GM12801 (cell line): ENCODE measurements around the gene SAPCD1.

ENCODE experiments used
- TF ChIP-seq, protein P1 (sequence below): IDR thresholded peaks from one replicate; pipeline ENCODE4 v1.5.1; 2011; ENCODE audit warnings: control low read depth; ENCODE audit not compliant: insufficient read length; ENCODE audit errors: extremely low read depth

SAPCD1 gene

DNA sequence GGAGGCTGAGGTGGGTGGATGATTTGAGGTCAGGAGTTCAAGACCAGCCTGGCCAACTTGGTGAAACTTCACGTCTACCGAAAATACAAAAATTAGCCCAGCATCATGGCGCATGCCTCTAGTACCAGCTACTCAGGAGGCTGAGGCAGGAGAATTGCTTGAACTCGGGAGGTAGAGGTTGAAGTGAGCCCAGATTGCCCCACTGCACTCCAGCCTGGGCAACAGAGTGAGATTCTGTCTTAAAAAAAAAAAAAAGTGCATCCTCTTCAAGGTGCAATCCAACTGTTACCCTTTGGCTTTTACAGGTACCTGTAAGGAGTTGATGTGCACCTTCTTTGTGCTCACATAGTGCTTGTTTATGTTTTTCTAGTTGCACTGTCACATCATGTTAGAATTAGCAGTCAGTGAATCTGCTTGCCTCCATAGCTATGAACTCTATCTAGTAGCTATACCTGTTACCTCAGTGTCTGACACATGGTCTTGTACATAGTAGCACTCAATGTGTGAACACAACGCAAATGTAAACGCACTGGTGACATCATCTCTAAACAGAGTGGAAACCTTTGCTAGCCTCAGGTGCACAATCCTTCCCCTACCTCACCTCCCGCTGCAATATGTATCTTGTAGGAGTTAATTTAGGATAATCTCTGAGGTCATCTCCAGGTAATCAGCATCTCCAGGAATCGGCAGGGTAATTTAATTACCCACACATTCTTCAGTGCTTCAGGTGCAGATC lies 13.0 kb upstream of the SAPCD1 start:
- TF ChIP-seq, protein P1, sequence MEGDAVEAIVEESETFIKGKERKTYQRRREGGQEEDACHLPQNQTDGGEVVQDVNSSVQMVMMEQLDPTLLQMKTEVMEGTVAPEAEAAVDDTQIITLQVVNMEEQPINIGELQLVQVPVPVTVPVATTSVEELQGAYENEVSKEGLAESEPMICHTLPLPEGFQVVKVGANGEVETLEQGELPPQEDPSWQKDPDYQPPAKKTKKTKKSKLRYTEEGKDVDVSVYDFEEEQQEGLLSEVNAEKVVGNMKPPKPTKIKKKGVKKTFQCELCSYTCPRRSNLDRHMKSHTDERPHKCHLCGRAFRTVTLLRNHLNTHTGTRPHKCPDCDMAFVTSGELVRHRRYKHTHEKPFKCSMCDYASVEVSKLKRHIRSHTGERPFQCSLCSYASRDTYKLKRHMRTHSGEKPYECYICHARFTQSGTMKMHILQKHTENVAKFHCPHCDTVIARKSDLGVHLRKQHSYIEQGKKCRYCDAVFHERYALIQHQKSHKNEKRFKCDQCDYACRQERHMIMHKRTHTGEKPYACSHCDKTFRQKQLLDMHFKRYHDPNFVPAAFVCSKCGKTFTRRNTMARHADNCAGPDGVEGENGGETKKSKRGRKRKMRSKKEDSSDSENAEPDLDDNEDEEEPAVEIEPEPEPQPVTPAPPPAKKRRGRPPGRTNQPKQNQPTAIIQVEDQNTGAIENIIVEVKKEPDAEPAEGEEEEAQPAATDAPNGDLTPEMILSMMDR, result no peak

DNA sequence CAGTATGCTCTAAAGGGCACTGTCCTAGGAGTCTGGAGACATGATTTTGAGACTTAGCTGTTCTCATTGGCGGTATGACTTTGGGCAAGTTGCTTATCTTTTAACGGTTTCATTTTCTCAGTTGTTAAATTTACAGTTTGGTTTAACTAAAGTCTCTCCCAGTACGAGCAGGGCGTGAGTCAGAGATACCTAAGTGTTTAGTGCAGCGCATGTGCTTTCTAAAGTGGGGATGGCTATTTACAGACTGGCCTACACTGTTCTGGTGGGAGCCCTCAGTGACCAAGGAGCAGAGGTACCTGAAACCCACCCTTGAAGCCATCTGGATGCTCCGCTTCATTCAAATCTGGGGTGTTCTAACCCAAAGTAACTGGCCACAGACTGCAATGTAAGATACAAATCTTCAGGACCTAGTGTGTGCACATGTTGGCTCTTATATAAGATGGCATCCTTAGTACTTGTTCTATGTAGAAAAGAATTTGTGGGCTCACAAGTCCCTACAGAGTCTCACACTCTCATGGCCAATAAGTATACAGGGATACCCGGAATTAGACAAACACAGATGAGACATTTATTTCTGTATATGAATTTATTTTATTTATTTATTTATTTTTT lies 11.9 kb upstream of the SAPCD1 start:
- TF ChIP-seq, protein P1, result no peak

DNA sequence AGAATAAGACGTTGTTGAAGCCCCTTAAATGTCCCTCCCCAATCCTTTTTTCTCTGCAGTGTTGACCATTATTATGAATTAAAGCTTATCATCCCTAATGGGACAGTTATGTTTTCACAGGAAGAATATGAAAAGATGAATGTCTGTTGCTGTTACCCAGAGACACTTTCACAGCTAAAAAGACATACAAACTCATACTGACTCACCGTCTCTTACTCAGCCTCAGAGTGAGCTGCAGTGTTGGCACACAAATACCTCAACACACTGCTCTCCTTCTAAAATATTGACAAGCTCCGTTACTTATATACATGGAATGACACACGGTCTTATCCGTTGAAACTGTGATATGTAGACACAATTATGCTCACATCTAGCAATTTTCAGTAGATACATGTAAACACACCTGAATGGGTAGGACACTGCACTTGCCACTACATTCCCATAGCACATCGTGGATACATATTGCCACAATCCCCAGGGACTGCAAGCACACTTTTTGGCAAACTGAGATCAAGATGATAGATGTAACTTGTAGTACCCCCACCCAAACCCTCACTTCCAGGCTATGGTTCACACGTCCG lies 9.6 kb upstream of the SAPCD1 start:
- TF ChIP-seq, protein P1, result no peak

DNA sequence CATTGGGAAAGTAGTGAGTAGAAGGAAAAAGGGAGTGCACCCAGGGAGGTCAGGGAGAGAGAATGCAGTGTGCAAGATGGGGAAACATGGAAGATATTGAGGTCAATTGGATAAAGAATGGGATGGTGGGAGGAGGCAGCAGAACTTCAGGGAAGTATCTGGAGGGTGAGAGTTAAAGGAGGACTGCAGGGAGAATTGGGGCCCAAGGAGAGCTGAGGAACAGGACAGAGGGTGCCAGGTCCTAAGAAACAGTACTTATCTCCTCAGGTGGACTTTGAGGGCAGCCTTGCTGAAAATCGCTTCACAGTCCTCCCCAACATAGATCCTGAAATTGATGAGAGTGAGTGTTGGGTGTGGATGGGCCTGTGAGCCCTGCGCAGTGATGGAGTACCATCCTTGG lies 4.2 kb upstream of the SAPCD1 start:
- TF ChIP-seq, protein P1, result no peak

DNA sequence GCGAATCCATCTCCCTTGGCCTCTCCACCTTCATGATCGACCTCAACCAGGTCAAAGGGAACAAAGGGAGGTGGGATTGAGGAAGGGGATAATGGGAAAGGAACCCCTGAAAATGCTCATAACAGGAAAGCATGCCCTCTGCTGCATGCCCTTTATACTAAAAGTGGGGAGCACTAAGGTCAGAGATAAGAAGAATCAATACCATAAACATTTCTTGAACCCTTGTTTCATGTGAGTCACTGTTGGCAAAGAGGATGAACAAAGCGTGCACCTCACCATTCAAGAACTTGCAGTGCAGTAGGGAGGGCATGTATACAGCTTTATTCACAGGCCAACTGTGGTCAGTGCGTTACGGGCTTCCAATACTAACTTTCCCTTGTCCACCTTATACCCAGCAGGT lies 1.7 kb upstream of the SAPCD1 start:
- TF ChIP-seq, protein P1, result no peak

DNA sequence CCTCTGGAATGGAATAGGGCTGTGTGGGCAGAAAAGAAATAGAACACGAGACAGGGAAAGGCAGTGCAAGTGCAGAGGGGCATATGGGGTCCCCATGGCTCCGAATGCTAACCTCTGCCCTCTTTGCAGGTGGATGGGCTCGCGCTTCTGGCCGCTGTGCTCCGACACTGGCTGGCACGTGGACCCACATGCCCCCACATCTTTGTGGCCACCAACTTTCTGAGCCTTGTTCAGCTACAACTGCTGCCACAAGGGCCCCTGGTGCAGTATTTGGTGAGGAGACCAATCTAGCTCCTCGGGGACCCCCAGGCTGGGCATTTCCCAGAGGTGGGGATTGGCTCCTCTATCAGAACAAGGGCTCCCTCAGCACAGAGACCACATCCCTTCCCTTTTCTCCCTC lies 1.1 kb upstream of the SAPCD1 start:
- TF ChIP-seq, protein P1, result no peak

DNA sequence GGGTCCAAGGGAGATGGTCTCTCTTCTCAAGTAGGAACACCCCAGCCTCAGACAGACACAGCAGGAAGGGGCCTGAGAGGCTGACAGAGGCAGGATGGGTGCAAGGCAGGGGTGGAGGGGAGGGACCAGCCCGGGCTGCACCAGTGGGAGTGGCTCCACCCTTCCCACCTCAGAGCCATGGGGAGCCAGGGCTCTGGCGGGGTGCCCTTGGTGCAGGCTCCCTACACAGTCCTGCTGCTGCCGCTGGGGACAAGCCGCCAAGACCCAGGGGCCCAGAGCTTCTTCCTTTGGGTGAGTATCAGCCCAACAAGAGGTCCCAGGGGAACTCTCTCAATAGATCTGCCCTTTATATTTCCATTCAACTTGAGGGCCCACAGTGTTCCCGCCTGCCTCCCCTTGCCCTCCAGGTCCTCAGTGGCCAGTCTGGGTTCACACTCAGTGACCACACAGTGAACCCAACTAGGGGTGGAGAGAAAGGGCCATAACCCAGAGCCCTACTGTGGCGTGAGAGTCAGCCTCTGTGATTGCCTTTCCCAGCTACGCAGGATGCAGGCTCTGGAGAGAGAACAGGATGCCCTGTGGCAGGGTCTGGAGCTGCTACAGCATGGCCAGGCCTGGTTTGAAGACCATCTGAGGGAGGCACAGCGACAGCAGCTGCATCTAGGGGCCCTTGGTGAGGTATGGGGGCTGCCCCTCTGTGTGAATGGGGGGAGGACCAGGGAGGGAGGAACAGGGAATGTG lies 592 bp downstream of the SAPCD1 start:
- TF ChIP-seq, protein P1, result no peak
